Upper lobe of left lung (tissue), 4 donors: ENCODE measurements around the gene NID2.

Experiments
- EP300 ChIP-seq, 4 donors: sonication (generic); formaldehyde crosslinking; IDR thresholded peaks; one replicate each; pipeline ENCODE4 v1.5.1; 2017; ENCODE audit warnings: antibody characterized with exemption in 4 of 4, control low read depth in 2 of 4
- POLR2AphosphoS5 ChIP-seq, 2 donors: sonication (generic); formaldehyde crosslinking; IDR thresholded peaks; one replicate each; pipeline ENCODE4 v1.5.1; 2017; ENCODE audit warnings: antibody characterized with exemption in 2 of 2
- TF ChIP-seq, protein P1 (sequence below), 6 experiments: fragments of 450-650 bp in 4 of 6; fragments of 200-600 bp in 2 of 6; sonication (generic) in 2 of 6; IDR thresholded peaks; one replicate each; pipeline ENCODE4 v1.5.1; 2016 to 2019; ENCODE audit warnings: antibody characterized with exemption in 6 of 6

DNA sequence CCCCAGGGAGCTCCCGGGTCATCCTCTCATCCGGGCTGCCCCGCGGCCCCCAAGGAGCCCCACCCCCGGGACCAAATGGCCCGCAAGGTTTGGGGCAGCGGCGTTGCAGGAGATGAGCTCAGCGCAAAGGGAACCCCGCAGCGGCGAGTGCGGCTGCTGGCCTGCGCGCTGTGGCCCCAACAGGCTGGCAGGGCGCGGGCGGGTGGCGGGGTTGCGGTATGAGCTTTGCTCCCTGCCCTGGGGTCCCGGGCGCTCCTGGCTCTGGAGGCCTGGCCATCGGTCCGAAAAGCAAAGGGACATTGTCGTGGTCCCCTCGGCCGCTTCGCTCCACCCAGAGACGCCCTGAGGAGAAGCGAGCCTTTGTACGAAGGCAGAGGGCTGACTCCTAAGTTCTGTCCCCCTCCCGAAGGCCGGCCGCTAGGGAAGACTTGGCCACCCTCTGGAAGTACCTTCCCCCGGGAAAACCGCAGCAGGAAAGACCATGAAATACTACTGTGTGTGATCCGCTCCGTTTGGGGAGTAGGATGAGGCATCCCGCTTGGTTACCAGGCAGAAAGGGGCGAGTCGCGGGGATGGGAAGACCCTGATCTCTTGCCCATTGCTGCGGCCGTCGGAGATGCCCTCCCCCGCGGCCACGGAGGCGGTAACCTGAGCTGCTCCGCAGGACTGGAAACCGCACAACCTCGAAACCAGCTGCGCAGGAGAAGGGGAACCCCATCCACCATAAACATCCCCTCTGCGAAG lies 620 bp upstream of the NID2 start:
- no peak for TF ChIP-seq EP300 (IDR thresholded peaks at IDR 0.05)
- TF ChIP-seq, protein P1, sequence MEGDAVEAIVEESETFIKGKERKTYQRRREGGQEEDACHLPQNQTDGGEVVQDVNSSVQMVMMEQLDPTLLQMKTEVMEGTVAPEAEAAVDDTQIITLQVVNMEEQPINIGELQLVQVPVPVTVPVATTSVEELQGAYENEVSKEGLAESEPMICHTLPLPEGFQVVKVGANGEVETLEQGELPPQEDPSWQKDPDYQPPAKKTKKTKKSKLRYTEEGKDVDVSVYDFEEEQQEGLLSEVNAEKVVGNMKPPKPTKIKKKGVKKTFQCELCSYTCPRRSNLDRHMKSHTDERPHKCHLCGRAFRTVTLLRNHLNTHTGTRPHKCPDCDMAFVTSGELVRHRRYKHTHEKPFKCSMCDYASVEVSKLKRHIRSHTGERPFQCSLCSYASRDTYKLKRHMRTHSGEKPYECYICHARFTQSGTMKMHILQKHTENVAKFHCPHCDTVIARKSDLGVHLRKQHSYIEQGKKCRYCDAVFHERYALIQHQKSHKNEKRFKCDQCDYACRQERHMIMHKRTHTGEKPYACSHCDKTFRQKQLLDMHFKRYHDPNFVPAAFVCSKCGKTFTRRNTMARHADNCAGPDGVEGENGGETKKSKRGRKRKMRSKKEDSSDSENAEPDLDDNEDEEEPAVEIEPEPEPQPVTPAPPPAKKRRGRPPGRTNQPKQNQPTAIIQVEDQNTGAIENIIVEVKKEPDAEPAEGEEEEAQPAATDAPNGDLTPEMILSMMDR (IDR thresholded peaks at IDR 0.05), result peak in 1 of 6 experiments; percentile 7
- TF ChIP-seq POLR2AphosphoS5 (IDR thresholded peaks at IDR 0.05), result no peak
